ENCODE measurements around the gene FKBP7.
"Not testable (repeated sequence)": the region's sequence is repeated elsewhere in the genome, so short reads cannot be mapped to it uniquely, and the experiment has no call there.

The FKBP7 gene

DNA sequence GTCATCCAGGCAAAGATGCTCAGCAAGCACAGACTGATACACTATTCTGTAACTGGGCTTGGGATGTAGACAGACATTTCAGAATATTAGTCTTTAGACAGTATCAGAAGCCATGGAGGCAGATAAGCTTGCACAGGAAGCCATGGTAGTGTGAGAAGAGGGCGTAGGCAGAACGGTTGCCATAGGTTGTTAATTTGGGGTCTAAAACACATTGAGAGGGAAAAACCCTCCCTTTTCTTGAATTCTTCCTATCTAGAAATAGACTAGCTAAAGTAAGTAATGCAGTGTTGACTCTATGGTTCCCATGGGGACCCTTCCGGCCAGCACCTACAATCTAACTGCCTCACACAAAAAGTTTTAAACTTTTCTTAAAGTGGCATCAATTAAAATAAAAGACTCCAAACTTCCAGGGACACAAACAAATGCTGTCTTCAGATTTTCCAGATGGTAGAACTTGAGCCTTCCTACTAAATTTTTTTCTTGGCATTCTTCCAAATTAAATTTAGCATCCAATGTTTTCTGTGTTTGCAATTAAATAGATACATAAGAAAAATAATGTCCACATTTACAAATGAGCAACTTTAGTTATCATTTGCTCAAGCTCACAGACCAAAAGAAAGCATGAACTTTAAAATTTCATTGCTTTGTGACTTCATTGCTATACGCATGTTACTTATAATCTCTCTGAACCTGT, 29.3 kb downstream of the FKBP7 start:
- DNase-seq: no peak

DNA sequence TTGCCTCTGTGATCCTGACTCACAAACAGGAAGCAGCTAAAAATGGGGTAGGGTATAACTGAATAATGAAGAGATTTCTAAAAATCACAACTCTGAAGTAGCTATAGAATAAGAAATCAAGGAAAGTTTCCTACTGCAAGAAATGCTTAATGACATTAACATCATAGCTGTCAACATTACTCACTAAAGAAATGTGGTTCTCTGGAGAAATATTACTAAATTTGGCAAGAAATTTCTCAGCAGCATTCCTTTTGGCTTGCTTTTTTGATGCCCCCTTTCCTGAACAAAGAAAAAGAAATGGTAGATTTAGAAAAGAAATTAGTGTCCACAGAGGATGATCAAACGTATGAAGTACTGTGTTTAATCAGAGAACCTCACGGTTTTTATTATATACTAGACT, 37.0 kb downstream of the FKBP7 start:
- no peak for DNase-seq

DNA sequence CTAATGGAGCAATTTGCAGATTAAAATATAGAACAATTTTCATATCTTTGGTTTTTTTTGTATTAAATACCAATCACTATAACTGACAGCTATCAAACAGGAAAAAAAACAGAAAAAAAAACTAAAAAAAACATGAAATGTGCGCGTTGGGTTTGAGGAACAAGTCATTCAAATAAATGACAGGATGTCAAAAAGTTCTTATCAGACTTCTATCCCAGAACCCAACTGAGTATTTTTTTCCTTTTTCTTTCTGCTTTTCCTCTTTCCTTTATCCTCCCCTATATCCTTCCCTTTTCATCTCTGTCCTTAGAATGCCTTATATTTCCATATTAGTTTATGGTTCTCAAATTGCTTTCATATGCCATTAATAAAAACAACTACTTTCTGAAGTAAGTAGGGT, 41.7 kb downstream of the FKBP7 start:
- DNase-seq: no peak

DNA sequence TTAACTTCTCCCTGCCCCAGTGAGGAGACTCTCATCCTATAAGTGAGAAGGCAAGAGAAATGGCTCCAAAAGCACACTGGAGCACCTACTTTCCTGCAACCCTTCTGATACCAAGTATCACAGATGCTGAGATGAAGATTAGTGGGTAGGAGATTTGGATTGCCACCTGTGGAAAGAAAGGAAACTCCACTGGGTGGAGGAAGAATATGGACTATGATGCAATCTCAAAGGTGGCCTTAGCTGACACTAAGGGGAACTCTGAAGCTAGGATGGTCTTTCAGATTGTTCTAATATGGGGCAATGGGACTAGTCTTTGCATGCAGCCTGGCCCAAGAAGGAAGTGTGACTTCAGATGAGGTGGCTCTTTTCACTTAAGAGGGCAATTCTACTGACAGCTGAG, 49.1 kb downstream of the FKBP7 start:
- no peak for DNase-seq

DNA sequence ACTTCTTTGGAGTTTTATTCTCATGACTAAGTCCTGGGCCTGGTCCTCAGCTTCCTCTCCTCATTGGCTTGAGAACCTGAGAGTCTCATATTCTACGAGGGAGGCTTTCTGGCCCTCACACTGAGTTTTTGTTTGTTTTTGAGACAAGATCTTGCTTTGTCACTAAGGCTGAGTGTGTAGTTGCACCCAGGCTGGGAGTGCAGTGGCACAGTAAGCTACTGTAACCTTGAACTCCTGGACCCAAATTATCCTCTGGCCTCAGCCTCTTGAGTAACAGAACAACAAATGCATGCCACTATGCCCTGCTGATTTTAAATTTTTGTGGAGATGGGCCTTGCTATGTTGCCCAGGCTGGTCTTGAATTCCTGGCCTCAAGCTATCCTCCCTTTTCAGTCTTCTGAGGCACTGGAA, 50.0 kb downstream of the FKBP7 start:
- DNase-seq: no peak

DNA sequence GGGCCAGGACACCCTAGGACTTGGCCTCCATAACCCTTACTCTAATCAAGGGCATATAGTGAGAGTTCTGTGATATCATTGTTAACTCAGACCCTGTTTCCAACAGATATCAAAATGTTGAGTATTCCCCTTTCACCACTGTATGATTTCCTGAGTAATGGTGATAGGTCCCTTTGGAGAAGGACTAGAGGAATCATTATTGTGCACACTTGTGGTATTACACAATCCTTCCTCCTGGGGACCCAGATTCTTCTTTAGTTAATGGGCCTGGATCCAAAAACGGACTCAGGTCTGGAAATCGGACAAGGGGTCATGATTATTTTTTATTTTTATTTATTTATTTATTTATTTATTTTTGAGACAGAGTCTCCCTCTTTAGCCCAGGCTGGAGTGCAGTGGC, 50.9 kb downstream of the FKBP7 start:
- DNase-seq: no peak

DNA sequence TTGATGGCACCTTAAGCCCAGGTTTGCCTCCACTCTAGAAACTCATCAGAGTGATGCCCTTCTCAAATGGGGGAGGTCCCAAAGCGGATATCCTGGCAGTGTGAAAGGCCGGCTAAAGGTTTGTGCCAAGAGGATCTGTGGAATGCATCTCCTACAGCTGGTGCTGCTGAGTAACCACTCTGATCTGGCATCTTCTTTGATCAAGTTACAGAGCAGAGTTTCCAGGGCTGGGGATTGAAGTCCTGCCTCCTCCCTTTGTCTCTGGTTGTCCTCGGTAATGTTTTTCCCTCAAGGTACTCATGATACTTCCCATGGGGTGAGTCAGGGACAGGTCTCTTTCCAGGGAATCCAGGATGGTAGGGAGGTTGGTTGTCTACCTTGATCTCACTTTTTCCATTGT, 52.0 kb downstream of the FKBP7 start:
- DNase-seq: no peak

DNA sequence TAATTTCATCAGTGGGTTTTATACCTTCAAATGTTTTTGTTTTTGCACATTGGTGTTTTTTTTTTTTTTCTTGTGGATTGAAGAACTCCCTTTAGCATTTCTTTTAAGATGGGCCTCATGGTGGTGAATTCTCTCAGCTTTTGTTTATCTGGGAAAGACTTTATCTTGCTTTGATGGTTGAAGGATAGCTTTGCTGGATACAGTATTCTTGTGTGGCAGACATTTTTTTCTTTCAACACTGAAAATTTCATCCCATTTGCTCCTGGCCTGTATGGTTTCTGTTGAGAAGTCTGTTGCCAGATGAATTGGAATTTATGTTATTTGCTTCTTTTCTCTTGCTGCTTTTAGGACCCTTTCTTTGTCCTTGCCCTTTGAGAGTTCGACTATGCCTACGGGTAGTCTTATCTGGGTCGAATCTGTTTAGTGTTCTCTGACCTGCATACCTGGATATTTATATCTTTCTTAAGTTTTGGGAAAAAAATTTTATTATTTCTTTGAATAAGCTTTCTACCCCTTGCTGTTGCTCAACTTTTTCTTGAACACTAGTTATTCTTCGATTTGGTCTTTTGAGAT, 53.1 kb downstream of the FKBP7 start:
- DNase-seq: no peak

DNA sequence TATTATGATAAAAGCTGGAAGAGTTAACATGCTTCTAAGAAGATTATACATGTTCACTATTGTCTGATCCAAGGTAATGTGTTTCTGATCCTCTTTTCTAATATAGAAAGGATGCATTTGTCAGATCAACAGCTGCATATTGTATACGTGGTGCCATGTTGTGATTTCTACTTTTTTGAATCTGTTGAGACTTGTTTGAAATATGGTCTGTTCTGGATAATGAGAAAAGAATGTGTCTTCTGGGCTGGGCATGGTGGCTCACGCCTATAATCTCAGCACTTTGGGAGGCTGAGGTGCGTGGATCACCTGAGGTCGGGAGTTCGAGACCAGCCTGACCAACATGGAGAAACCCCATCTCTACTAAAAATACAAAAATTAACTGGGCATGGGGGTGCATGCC, 54.7 kb downstream of the FKBP7 start:
- not testable (repeated sequence) for DNase-seq

DNA sequence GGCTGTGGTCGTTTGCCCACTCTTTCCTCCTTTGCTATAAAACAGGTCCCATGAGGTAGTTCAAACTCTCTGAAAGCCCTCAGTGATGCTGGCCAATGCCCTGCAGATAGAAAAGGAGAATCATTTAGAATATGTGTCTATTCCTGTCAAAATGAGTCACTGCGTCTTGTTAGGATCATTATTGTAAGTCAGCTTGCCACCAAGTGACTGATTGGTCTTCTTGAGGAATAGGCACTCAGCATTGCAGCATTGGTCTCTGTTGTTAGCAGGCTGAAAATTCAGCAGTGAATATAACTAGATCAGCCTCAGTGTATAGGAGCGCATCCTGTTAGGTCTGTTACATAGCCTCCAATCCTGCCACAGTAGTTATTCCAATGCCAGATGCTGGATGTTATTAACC, 56.3 kb downstream of the FKBP7 start:
- no peak for DNase-seq

DNA sequence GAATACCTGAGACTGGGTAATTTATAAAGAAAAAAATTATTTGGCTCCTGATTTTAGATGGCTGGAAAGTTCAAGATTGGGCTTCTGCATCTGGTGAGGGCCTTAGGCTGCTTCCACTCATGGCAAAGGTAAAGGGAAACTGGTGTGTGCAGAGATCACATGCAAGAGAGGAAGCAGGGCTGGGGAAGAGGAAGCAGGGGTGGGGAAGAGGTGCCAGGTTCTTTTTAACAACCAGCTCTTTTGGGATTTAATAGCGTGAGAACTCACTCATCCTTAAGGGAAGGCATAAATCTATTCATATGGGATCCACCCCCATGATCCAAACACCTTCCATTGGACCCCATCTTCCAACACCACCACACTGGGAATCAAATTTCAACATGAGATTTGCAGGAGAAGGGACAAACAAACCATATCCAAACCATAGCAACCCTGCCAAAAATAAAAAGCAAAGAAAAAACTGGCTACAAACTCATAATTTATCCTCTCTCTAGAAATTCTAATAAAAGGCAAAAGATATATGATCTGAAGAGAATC, 57.9 kb downstream of the FKBP7 start:
- no peak for DNase-seq

DNA sequence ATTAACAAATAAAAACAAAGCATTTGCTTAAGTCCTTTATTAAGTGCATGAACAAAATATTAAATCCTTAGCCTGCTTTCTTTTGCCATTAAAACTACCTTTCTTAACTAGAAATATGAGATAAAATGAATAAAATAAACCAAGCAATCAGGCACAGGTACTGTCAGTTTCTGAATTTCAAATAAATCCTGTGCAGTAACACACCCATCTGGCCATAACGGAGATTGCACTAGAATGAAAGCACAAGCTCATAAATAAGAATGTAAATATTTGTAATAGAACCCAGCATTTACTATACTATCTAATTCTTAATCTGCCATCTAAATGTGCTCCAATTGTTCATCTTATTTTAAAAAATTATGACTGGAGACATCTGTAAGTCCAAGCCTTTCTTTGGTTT, 59.3 kb downstream of the FKBP7 start:
- peak; percentile 10 to 54 for DNase-seq

DNA sequence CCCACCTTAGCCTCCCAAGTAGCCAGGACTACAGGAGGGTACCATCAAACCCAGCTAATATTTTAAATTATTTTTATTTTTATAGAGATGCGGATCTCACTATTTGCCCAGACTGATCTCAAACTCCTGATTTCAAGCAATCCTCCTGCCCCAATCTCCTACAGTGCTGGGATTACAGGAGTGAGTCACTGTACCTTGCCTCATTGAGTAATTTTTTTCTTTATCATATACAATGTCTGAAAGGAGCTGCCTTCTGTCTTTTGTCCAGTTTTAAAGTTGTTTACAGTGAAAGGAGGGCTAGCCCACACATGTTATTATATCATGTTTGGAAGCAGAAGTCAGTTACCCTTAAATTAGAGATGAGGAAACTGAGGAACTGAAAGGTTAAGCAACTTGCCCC, 60.0 kb downstream of the FKBP7 start:
- no peak for DNase-seq

DNA sequence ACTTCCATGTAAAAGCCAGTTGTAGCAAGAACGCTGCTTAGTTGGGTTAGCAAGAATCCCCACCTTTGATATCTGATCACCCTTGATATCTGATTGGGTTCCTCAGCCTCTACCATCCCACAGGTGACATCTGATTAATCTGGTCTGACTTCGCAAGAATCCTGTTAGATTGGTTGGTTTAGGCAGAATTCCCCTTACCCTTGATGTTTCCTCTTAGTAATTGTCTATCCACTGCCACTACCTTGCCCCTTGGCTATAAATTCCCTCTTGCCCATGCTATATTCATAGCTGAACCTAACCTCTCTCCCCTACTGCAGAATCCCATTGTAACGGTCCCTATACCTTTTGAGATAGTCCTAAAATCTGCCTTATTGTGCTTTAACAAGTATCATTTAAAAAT, 60.5 kb downstream of the FKBP7 start:
- DNase-seq: no peak

DNA sequence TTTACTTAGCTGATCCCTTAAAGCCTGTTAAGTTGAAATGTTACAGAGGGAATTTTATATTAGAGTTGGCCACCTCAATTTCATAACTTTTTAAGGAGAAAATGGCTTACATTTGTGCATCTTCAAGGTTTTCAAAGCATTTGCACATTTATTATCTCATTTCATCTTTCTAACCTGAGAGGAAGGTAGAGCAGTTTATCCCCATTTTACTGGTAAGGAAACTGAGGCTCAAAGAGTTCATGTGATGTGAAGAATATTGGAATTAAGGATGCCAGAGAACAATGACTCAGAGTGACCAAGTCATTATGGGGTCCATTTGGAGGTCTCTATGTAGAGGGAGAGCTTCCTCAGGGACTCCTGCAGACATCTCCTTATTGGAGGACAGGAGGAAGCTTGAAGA, 62.4 kb downstream of the FKBP7 start:
- DNase-seq: no peak

DNA sequence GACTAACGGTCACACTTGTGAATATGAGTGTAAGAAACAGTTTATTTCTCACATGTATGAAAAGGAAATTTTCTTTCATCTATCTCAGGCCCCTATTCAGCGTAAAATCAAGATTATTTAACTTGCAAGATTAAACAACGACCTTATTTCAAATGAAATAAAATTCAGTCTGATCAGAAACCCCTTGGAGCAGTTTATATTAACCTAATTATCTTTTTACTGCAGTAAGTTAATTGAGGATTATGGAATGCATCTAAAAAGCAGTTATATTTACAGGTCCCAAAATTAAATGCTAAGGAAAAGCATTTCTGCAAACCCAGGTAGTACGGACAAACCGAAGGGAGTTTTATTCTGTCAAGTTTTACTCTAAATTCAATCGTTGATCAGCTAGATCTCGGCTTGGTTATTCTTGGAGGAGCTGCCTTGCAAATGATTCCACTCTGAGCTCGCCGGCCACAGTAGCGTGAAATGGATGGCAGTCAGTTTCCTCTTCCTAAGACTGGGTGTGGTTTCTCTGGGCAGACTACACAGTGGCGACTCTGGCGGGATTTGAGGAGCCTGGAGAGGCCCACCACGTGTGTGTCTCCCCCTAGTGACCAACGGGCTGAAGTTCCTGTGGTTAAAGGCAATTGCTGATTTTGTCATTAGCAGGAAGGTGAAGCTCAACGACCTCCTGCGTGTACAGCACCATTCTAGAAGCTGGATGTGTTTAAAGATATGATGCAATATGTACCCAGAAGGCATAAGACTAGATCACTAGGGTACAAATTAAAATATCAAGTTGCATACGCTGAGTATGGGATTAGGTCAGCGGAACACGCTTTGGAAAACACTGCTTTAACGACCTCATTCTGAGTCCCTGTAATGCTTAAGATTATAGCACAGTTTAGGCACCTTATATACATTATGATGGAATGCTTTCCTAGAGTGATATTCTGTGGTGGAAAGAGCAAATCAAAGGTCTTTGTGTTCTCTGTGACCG, 63.8 kb downstream of the FKBP7 start:
- peak; percentile 94 to 96 for DNase-seq

All from NCI-H2081 (cell line).